A549 (cell line): ENCODE measurements around the gene TMEM238. TPM values are rescaled to one million over a fixed set of nuclear protein-coding genes. Genes with fewer than 3 reads are reported as not detected.

ENCODE experiments used
- ATAC-seq, 2 experiments: fragments of 200-7000 bp in 1 of 2; fragments of >200 bp in 1 of 2; cut with Nextera tagmentation in 1 of 2; cut with Tn5 transposase in 1 of 2; 3 replicates each; pipeline versions ENCODE4 v1.8.0 to v1.9.1; 2018 to 2020; ENCODE audit warnings: mild to moderate bottlenecking in 1 of 2, moderate library complexity in 1 of 2
- CTCF ChIA-PET: fragments of 300-600 bp; sonication (Branson Sonifier 250); formaldehyde crosslinking; extraction: SDS; loops from one replicate; lab custom pipeline; 2021; ENCODE audit warnings: antibody characterized with exemption, inconsistent platforms; lab: Yijun Ruan, JAX
- POLR2A ChIA-PET: fragments of 350-600 bp; formaldehyde crosslinking; extraction: SDS; loops from one replicate; lab custom pipeline; 2021; ENCODE audit warnings: antibody characterized with exemption, inconsistent platforms; lab: Yijun Ruan, JAX
- DNase-seq, 2 experiments: peaks; one replicate each; pipeline versions ENCODE4 v3.0.0 to v3.0.0-alpha.2; 2011 to 2016; ENCODE audit warnings: low read depth in 1 of 2, low spot score in 1 of 2
- FAIRE-seq: peaks from 2 replicates; lab custom pipeline; 2011; peaks lifted over from hg19 to GRCh38; lab: Jason Lieb, UNC
- H3K27ac ChIP-seq, 2 experiments: fragments of >200 bp; sonication (Bioruptor Twin); formaldehyde crosslinking; 3 replicates each; pipeline ENCODE4 v1.5.1; 2016 to 2017
- H3K4me1 ChIP-seq: fragments of >200 bp; sonication (Bioruptor Twin); formaldehyde crosslinking; 3 replicates; pipeline ENCODE4 v1.6.1; 2016
- H3K4me2 ChIP-seq: fragments of >200 bp; sonication (Bioruptor Twin); formaldehyde crosslinking; 3 replicates; pipeline ENCODE4 v1.6.1; 2016
- H3K4me3 ChIP-seq: fragments of >200 bp; sonication (Bioruptor Twin); formaldehyde crosslinking; 3 replicates; pipeline ENCODE4 v1.5.1; 2016
- H3K9me3 ChIP-seq: fragments of >200 bp; sonication (Bioruptor Twin); formaldehyde crosslinking; 3 replicates; pipeline ENCODE4 v1.6.1; 2016
- ELK1 ChIP-seq: fragments of 150-350 bp; IDR thresholded peaks from 2 replicates; pipeline ENCODE4 v1.6.1; 2014; ENCODE audit warnings: low read depth, mild to moderate bottlenecking, low read length
- ESRRA ChIP-seq: fragments of 150-350 bp; IDR thresholded peaks from 2 replicates; pipeline ENCODE4 v1.6.1; 2014; ENCODE audit warnings: mild to moderate bottlenecking, low read length, borderline replicate concordance
- HOXB5 ChIP-seq: fragments of 250-450 bp; sonication (Bioruptor Pico); IDR thresholded peaks from 2 replicates; pipeline ENCODE4 v1.5.0; 2020; ENCODE audit warnings: mild to moderate bottlenecking, moderate library complexity
- JUN ChIP-seq, 2 experiments: fragments of >200 bp; sonication (Bioruptor Twin); formaldehyde crosslinking; IDR thresholded peaks; 2 replicates in 1 of 2; 3 replicates in 1 of 2; pipeline ENCODE4 v1.6.1; 2016 to 2017
- JUNB ChIP-seq: fragments of >200 bp; sonication (Bioruptor Twin); formaldehyde crosslinking; IDR thresholded peaks from 2 replicates; pipeline ENCODE4 v1.6.1; 2016
- KDM5A ChIP-seq: fragments of 200-600 bp; sonication (generic); IDR thresholded peaks from 2 replicates; pipeline ENCODE4 v1.6.1; 2016; ENCODE audit warnings: antibody characterized with exemption, mild to moderate bottlenecking
- MAFK ChIP-seq: fragments of 450-650 bp; IDR thresholded peaks from 2 replicates; pipeline ENCODE4 v1.6.1; 2014; ENCODE audit not compliant: partially characterized antibody
- POLR2A ChIP-seq: IDR thresholded peaks from 2 replicates; pipeline ENCODE4 v1.6.1; 2012; ENCODE audit warnings: mild to moderate bottlenecking, low read length
- POLR2AphosphoS2 ChIP-seq: conservative IDR thresholded peaks from 2 replicates; pipeline ENCODE4 v1.6.1; 2012; ENCODE audit warnings: low read length, improper control_type of control experiment, inconsistent platforms
- RARB ChIP-seq: fragments of 250-450 bp; sonication (Bioruptor Pico); IDR thresholded peaks from 2 replicates; pipeline ENCODE4 v1.8.0; 2021; ENCODE audit warnings: mild to moderate bottlenecking, moderate library complexity
- RNF2 ChIP-seq: fragments of 200-600 bp; sonication (generic); IDR thresholded peaks from 2 replicates; pipeline ENCODE4 v1.6.1; 2016; ENCODE audit warnings: low read depth, mild to moderate bottlenecking, antibody characterized with exemption, moderate library complexity, borderline replicate concordance
- TP53 ChIP-seq: fragments of 250-450 bp; sonication (Bioruptor Pico); IDR thresholded peaks from 2 replicates; pipeline ENCODE4 v1.5.0; 2021; ENCODE audit warnings: mild to moderate bottlenecking, moderate library complexity
- WGBS: methylation state at CpG from one replicate; pipeline ENCODE4 v1.1.6; 2017; ENCODE audit errors: missing lambda C conversion rate; 5-methylcytosine and 5-hydroxymethylcytosine counted together
- polyA plus RNA-seq, 4 experiments: library from polyadenylated mRNA; depleted of rRNA in 3 of 4; stranded (reverse); fragments of >200 nt; fragmentation: RNase III in 1 of 4; extraction: RNeasy Plus Mini Kit Qiagen cat#74134 plus additional on column Dnase treatment in 1 of 4; gene quantifications; 2 replicates in 3 of 4; 3 replicates in 1 of 4; pipeline ENCODE4 v1.2.3, GENCODE V29; 2011 to 2017
- TF ChIP-seq, protein P1 (sequence below): IDR thresholded peaks from 2 replicates; pipeline ENCODE4 v1.6.1; 2012; ENCODE audit warnings: low read depth, borderline replicate concordance
- TF ChIP-seq, protein P2 (sequence below): fragments of >200 bp; sonication (Bioruptor Twin); formaldehyde crosslinking; IDR thresholded peaks from 3 replicates; pipeline ENCODE4 v1.6.1; 2016
- TF ChIP-seq, protein P3 (sequence below): fragments of >200 bp; sonication (Bioruptor Twin); formaldehyde crosslinking; IDR thresholded peaks from 3 replicates; pipeline ENCODE4 v1.5.1; 2016
- TF ChIP-seq, protein P4 (sequence below): fragments of 250-450 bp; sonication (Bioruptor Pico); IDR thresholded peaks from 2 replicates; pipeline ENCODE4 v1.5.0; 2021; ENCODE audit warnings: mild to moderate bottlenecking, moderate library complexity, borderline replicate concordance

TMEM238 gene
- polyA plus RNA-seq, 2 of the 4 experiments (the other 2 are of a cell fraction), result 0.70 to 2.5 TPM

DNA sequence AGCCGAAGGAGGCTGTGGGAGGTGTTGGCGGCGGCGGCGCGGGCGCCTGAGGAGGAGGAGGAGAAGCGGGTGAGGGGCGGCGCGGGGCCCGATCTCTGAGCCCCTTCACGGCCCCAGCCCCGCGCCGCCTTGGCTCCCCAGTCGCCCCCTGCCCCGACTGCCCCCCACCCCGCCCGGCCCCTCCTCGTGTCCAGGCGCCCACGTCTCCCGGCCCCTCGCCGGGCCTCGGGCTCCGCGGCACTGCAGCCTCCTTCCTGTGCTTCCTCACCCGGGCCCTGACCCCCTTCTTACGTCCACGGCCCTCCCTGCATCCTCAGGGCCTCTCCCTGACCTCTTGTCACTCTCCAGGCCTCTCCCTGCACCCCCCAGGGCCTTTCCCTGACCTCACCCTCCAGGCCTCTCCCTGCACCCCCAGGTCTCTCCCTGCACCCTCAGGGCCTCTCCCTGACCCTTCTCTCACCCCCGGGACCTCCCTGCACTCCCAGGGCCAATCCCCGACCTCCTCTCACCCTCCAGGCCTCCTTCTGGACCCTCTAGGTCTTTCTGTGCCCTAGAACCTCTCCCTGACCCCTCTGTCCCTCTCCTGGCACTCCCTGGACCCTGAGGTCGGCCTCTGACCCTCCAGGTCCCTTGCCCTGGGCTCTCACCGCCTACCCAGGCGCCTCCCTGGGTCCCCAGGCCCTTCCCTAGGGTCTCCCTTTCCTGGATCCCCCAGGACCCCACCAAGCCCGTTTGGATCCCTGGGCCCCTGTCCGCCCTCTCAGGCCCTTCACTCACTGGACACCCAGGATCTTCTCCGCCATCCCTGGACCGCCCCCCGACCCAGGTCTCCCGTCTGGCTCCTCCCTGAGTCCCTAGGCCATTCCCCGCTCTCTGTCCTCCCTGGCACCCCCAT lies 44.0 kb downstream of the TMEM238 start:
- no peak for FAIRE-seq
- WGBS, result 5% methylated on average over 30 of the region's 44 CpGs
- TF ChIP-seq JUNB (no peak), TP53 (0 out of 2 replicates have a peak, but pooled peaks have one; percentile 28), JUN (IDR thresholded peaks at IDR 0.05) (peak in 1 of 2 experiments; percentile 81; a peak in 3 of 5 replicates), POLR2A (peak; percentile 50), RNF2 (no peak), MAFK (no peak), ELK1 (no peak), POLR2AphosphoS2 (no peak), ESRRA (no peak), HOXB5 (CRISPR knock-in tag) (no peak), RARB (CRISPR knock-in tag) (no peak), KDM5A (no peak)
- TF ChIP-seq, protein P1, sequence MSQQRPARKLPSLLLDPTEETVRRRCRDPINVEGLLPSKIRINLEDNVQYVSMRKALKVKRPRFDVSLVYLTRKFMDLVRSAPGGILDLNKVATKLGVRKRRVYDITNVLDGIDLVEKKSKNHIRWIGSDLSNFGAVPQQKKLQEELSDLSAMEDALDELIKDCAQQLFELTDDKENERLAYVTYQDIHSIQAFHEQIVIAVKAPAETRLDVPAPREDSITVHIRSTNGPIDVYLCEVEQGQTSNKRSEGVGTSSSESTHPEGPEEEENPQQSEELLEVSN, result 0 out of 2 replicates have a peak, but pooled peaks have one; percentile 18
- TF ChIP-seq, protein P2, sequence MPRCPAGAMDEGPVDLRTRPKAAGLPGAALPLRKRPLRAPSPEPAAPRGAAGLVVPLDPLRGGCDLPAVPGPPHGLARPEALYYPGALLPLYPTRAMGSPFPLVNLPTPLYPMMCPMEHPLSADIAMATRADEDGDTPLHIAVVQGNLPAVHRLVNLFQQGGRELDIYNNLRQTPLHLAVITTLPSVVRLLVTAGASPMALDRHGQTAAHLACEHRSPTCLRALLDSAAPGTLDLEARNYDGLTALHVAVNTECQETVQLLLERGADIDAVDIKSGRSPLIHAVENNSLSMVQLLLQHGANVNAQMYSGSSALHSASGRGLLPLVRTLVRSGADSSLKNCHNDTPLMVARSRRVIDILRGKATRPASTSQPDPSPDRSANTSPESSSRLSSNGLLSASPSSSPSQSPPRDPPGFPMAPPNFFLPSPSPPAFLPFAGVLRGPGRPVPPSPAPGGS, result peak; percentile 65; the same call in 1 of the 3 replicates
- TF ChIP-seq, protein P3, sequence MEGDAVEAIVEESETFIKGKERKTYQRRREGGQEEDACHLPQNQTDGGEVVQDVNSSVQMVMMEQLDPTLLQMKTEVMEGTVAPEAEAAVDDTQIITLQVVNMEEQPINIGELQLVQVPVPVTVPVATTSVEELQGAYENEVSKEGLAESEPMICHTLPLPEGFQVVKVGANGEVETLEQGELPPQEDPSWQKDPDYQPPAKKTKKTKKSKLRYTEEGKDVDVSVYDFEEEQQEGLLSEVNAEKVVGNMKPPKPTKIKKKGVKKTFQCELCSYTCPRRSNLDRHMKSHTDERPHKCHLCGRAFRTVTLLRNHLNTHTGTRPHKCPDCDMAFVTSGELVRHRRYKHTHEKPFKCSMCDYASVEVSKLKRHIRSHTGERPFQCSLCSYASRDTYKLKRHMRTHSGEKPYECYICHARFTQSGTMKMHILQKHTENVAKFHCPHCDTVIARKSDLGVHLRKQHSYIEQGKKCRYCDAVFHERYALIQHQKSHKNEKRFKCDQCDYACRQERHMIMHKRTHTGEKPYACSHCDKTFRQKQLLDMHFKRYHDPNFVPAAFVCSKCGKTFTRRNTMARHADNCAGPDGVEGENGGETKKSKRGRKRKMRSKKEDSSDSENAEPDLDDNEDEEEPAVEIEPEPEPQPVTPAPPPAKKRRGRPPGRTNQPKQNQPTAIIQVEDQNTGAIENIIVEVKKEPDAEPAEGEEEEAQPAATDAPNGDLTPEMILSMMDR, result no peak
- TF ChIP-seq, protein P4, sequence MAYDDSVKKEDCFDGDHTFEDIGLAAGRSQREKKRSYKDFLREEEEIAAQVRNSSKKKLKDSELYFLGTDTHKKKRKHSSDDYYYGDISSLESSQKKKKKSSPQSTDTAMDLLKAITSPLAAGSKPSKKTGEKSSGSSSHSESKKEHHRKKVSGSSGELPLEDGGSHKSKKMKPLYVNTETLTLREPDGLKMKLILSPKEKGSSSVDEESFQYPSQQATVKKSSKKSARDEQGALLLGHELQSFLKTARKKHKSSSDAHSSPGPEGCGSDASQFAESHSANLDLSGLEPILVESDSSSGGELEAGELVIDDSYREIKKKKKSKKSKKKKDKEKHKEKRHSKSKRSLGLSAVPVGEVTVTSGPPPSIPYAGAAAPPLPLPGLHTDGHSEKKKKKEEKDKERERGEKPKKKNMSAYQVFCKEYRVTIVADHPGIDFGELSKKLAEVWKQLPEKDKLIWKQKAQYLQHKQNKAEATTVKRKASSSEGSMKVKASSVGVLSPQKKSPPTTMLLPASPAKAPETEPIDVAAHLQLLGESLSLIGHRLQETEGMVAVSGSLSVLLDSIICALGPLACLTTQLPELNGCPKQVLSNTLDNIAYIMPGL (CRISPR knock-in tag), result no peak
- ATAC-seq, result peak; percentile 0 to 11
- POLR2A ChIA-PET, result interaction anchor here (0.7 to 2.8 kb wide), 26 partner anchors 9 to 266 kb away, joined by 3 to 47 read pairs (median 7); partner anchors contain the start of genes FIZ1, HSPBP1, IL11 and ISOC2
- Histone ChIP-seq H3K4me3 (peak overlapping the region; percentile 63), H3K9me3 (no peaks in the 10 kb centered on the region), H3K4me1 (peaks cover 24% of the 10 kb centered on the region), H3K4me2 (peak overlapping the region; percentile 89), H3K27ac (peak overlapping the region; percentile 87 to 92)
- DNase-seq, result peak in 1 of 2 experiments; percentile 73
- CTCF ChIA-PET, result interaction anchor here (0.6 to 4.9 kb wide), 32 partner anchors 8 to 199 kb away, joined by 3 to 84 read pairs (median 4); partner anchors contain the start of genes SHISA7, TMEM150B and TMEM238
